HG02798 (cell line): ENCODE measurements around the gene S1PR2.
A peak's percentile ranks its signal among the peaks of the same experiment; 100 is the strongest.
"Not testable (repeated sequence)": the region's sequence is repeated elsewhere in the genome, so short reads cannot be mapped to it uniquely, and the experiment has no call there.

ENCODE experiments used
- ATAC-seq: cut with Tn5 transposase; IDR thresholded peaks from one replicate; pipeline ENCODE4 v1.9.1; 2021; ENCODE audit warnings: mild to moderate bottlenecking; ENCODE audit not compliant: unreplicated experiment, poor library complexity

The S1PR2 gene

DNA sequence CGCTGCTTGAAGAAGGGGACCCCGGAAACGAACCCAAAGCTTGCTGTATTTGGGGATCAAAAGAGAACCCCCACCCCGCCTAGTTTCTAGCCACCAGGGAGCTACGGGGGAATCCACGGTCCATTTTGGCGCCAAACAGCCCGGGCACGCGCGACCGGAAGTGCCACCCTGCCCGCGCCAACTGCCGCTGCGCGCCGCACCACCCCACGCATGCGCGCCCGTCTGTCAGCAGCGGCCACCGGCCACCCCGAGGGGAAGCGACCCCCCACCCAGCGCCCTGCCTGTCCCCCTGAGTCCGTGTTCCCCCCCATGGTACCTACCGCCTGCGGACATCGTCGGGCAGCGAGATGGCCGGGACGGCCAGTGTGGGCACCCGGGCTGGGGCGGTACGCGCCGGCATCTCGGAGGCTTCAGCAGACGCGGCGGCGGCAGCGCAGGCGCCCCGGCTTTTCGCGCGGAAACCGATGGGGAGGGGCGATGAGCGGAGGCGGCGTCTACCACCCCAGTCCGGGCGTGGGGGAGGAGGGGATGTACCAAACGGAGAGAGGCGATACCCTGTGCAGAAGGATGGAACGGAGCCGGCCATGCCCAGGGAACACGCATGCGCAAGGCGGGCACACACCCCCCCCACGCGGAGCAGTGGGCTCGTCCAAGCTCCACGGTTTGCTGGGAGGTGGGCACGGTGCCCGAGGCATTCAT is 36.5 kb downstream of the S1PR2 start, which contains the start of gene DNMT1:
DNMT1 (minus strand) TSS at position 454 of the 699 bp plus-strand sequence; CDS start at position 400, 54 bp downstream.
- ATAC-seq, result peak; percentile 89

DNA sequence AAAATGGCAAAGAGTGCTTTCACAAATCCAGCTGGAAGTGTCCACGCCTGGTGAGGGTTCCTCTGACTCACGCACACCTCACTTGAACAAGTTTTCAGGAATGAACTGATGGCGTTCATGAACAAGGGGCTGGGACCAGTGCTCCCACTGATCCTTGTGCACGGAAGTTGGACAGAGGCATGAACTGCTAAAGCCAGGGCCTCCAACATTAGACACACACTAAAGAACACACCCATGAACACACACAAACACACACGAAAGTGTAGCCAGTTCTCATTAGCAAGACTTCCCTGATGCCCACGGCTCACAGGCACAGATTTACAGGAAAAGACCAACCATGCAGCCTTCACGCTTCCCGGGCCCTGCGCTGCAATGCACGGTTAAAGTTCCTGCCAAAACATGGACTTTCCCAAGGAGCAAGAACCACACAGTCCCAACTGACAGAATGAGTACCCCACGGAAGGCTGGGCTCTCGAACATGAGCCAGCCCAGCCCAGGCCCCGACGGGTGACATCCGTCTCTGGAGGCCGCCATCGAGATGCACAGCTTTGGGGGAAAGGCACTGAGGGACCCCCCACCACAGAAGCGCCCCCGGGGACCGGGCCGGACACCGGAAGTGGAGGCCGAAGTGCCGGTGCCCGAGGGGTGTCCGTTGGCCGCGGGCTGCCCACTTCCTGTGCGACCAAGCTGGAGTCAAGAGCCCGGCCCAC is 37.2 kb downstream of the S1PR2 start:
- peak; percentile 21 for ATAC-seq

DNA sequence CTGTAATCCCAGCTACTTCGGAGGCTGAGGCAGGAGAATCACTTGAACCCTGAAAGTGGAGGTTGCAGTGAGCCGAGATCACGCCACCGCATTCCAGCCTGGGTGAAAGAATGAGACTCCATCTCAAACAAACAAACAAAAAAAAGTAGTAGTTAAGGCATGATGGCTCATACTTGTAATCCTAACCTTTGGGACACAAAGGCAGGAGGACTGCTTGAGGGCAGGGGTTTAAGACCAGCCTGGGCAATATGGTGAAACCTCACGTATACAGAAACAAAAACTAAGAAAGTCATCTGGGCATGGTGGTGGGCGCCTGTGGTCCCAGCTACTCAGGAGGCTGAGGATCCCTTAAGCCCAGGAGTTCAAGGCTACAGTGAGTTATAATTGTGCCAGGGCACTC is 38.2 kb downstream of the S1PR2 start:
- ATAC-seq, result no peak

DNA sequence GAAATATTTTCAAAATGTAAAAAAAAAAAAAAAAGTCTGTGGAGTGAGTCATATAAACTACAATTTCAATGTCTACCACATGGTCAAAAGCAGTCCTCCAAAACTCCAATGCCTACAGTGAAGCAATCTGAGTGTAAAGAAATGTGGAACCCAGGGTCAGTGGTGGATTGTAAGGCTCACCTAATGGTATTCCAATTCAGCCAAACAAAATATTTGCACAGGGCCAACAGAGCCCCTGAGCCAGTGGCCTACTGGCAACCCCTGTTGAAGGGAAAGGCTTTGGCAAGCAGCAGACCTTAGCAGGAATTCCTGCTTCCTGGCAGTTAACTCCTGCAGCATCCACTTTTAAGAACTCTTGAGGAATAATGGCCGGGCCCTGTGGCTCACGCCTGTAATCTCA is 39.8 kb downstream of the S1PR2 start:
- no peak for ATAC-seq

DNA sequence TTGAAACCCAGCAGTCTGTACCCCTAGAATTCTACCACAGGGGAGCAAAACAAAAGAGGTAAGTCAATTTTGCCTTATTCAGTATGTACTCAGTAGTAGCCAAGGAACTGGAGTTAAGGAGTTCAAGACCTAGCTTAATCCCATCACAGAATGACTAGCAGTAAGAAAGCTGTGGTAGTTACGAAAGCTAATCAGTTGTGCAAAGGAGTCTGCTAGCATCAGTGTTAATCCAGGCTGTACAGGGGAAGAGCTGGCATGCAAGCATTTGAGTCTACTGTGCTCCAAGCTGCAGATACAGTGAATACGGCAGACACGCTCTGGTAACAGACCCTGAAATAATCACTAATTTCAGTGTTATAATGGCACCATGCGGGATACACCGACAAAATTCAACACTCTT is 41.1 kb downstream of the S1PR2 start:
- no peak for ATAC-seq

DNA sequence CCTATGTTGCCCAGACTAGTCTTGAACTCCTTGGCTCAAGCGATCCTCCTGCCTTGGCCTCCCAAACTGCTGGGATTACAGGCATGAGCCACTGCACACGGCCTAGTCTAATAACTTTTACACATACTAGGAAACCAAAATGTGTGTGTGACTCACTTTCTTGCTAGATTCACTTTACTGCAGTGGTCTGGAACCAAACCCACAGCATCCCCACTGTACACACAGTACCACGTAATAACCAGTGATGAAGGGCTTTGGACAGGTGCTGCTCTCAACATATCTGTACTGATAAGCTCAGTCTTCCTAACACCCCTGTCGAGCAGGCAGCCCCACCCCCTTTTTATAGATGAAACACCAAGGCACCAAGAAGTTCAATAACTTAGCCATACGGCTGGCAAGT is 41.5 kb downstream of the S1PR2 start:
- ATAC-seq, result no peak

DNA sequence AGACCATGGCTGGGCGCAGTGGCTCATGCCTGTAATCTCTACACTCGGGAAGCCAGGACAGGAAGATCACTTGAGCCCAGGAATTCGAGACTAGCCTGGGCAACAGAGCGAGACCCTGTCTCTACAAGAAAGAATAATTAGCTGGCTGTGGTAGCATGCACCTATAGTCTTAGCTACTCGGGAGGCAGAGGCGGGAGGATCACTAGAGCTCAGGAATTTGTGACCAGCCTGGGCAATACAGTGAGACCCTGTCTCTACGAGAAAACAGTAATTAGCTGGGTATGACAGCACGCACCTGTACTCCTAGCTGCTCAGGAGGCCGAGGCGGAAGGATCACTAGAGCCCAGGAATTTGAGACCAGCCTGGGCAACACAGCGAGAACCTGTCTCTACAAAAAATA is 43.8 kb downstream of the S1PR2 start:
- no peak for ATAC-seq

GRCh38 chr19:10184636-10185035 is 46.5 kb downstream of the S1PR2 start:
- no peak for ATAC-seq

GRCh38 chr19:10183926-10184325 is 47.2 kb downstream of the S1PR2 start:
- ATAC-seq, result no peak

DNA sequence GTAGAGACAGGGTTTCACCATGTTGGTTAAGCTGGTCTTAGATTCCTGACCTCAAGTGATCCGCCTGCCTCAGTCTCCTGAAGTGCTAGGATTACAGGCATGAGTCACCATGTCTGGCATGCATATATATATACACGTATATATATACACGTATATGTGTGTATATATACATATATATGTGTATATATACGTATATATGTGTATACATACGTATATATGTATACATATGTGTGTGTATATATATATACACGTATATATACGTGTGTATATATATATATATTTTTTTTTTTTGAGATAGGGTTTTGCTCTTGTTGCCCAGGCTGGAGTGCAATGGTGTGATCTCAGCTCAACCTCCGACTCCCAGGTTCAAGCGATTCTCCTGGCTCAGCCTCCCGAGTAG is 48.3 kb downstream of the S1PR2 start:
- no peak for ATAC-seq

DNA sequence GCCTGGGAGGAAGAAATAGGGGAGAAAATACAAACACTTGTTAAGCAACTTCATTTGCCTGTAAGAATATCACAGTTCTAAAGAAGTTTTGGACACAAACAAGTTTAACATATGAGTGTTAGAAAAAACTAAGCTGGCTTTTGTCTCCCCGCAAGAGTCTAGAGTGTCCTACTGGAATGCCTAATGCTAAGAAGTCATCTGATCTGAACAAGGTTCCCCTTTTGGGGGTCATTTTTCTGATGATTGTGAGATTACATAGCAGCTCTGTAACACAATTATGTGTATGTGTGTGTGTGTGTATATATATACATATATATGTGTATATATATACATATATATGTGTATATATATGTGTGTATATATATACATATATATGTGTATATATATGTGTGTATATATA is 49.1 kb downstream of the S1PR2 start:
- no peak for ATAC-seq

DNA sequence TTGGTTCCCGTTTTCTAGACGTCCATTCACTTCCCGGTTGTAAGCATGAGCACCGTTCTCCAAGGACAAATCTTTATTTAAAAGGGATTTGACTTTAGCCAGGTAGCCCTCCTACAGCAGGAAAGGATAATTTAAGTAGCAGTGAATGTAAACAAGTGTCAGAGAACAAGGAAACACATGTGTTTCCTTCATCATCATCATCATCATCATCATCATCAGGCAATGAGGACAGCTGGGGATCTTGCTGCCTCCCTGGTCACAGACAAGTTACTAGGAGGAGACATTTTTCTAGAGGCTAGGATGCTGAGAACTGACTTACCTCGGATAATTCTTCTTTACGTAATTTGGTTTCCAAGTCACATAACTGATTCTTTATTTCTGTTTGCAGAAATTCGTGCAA is 50.7 kb downstream of the S1PR2 start:
- ATAC-seq, result no peak

DNA sequence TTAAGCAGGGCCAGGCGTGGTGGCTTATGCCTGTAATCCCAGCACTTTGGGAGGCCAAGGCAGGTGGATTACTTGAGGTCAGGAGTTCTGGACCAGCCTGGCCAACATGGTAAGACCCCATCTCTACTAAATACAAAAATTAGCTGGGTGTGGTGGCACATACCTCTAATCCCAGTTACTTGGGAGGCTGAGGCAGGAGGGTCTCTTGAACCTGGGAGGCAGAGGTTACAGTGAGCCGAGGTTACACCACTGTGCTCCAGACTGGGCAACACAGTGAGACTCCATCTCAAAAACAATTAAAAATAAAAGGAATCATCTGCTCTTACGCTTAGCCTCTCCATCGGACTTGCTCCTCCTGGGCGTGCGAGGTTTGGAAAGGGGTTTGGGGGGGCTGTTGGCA is 51.1 kb downstream of the S1PR2 start:
- ATAC-seq, result not testable (repeated sequence)

- no peak for ATAC-seq
Observed at GRCh38 chr19:10173527-10173926, 57.6 kb downstream of the S1PR2 start.
